ENCODE results near the gene RNASEL.
A peak's percentile ranks its signal among the peaks of the same experiment; 100 is the strongest.

The RNASEL gene

DNA sequence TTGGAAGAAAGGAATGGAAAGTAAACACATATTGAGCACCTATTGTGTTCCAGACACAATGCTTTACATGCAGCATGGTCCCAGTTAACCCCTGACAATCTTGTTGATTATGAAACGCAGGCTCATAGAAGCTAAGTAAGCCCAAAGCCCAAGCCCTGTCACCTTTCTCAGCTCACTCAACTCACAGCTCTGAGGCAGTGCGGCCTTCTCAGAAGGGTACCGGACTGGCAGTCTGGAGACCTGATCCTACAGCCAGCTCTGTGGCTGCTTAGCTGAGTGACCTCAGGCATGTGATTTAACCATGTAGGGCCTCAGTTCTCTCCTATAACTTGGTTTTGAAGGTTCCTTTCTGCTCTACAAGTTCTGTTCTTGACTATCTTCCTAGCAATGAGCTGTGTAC, 464 bp upstream of the RNASEL start:
- H3K27me3 ChIP-seq = no peaks in the 10 kb centered on the region
- no peak for TF ChIP-seq Cebpa-rat (IDR thresholded peaks at IDR 0.05)

GRCh38 chr1:182587666-182588499, 1.2 kb downstream of the RNASEL start:
- Histone ChIP-seq H4K20me1 (no peaks in the 10 kb centered on the region), H3K27me3 (no peaks in the 10 kb centered on the region), H3K4me1 (peaks cover 40% of the 10 kb centered on the region), H3K9ac (peak overlapping the region; percentile 85), H3K9me3 (peaks cover 6% of the 10 kb centered on the region), H3K36me3 (peaks cover 37% of the 10 kb centered on the region), H3K27ac (peak overlapping the region; percentile 92), H3K4me3 (peak overlapping the region; percentile 77), H3K4me2 (peak overlapping the region; percentile 79)
- no peak for TF ChIP-seq Cebpa-rat (IDR thresholded peaks at IDR 0.05)

More for the DNA sequence above, 464 bp upstream of the RNASEL start:
- Histone ChIP-seq H3K9me3 (peaks cover 6% of the 10 kb centered on the region), H3K4me3 (peak overlapping the region; percentile 77), H3K4me2 (peak overlapping the region; percentile 79), H3K9ac (no peak overlapping the region), H3K27ac (peak overlapping the region; percentile 92; the same call in 1 of the 2 replicates), H3K4me1 (peaks cover 26% of the 10 kb centered on the region), H3K36me3 (peaks cover 22% of the 10 kb centered on the region), H4K20me1 (no peaks in the 10 kb centered on the region)

- H3K4me2 ChIP-seq = no peak overlapping the region
- peaks cover 45% of the 10 kb centered on the region for H3K36me3 ChIP-seq
- peaks cover 40% of the 10 kb centered on the region for H3K4me1 ChIP-seq
- H3K9me3 ChIP-seq = peaks cover 6% of the 10 kb centered on the region
- H4K20me1 ChIP-seq = no peaks in the 10 kb centered on the region
- H3K9ac ChIP-seq = no peak overlapping the region
- no peak overlapping the region for H3K4me3 ChIP-seq
- no peak for TF ChIP-seq Cebpa-rat (IDR thresholded peaks at IDR 0.05)
- H3K27ac ChIP-seq = no peak overlapping the region
- H3K27me3 ChIP-seq = no peaks in the 10 kb centered on the region
These were observed 2.0 kb downstream of the RNASEL start for GRCh38 chr1:182587093-182587492.

- TF ChIP-seq Cebpa-rat (IDR thresholded peaks at IDR 0.05) = no peak
These were observed 2.7 kb downstream of the RNASEL start for GRCh38 chr1:182586380-182586779.

GRCh38 chr1:182584746-182585145, 4.3 kb downstream of the RNASEL start:
- Histone ChIP-seq H3K4me2 (peak overlapping the region; percentile 6; the same call in 1 of the 2 replicates), H3K4me3 (no peak overlapping the region), H3K9ac (no peak overlapping the region), H3K27me3 (no peaks in the 10 kb centered on the region), H3K36me3 (peaks cover 68% of the 10 kb centered on the region), H4K20me1 (no peaks in the 10 kb centered on the region), H3K4me1 (peaks cover 39% of the 10 kb centered on the region), H3K9me3 (peaks cover 6% of the 10 kb centered on the region), H3K27ac (no peak overlapping the region)
- no peak for TF ChIP-seq Cebpa-rat (IDR thresholded peaks at IDR 0.05)

More at GRCh38 chr1:182586380-182586779, 2.7 kb downstream of the RNASEL start:
- peaks cover 6% of the 10 kb centered on the region for H3K9me3 ChIP-seq
- H3K4me3 ChIP-seq = no peak overlapping the region
- H3K27ac ChIP-seq = no peak overlapping the region
- H4K20me1 ChIP-seq = no peaks in the 10 kb centered on the region
- H3K9ac ChIP-seq = no peak overlapping the region
- H3K4me2 ChIP-seq = no peak overlapping the region
- H3K27me3 ChIP-seq = no peaks in the 10 kb centered on the region
- H3K36me3 ChIP-seq = peaks cover 52% of the 10 kb centered on the region
- H3K4me1 ChIP-seq = peaks cover 40% of the 10 kb centered on the region

DNA sequence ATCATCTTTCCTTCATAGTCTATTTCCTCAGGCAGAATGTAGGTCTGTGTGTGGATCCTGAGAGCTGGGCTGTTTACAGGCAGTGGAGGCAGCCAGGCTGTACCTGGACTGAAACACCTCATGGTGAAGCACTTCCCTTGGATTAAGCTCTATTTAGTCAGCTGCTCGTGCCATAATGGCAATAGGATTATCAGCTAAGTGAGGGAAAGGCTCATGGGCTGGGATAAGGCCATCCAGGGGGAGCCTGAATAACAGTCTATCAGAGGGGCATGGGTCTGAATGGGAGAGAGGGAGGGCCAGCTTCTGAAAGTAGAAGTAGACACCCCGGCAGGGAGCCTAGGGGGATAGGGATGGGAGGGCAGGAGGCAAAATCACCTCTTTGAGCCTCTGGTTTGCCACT, 8.3 kb downstream of the RNASEL start:
- Histone ChIP-seq H3K4me1 (peaks cover 29% of the 10 kb centered on the region), H3K4me2 (no peak overlapping the region), H3K27ac (no peak overlapping the region), H3K36me3 (peaks cover 77% of the 10 kb centered on the region), H4K20me1 (no peaks in the 10 kb centered on the region), H3K9me3 (no peaks in the 10 kb centered on the region), H3K27me3 (no peaks in the 10 kb centered on the region), H3K9ac (no peak overlapping the region), H3K4me3 (no peak overlapping the region)
- no peak for TF ChIP-seq Cebpa-rat (IDR thresholded peaks at IDR 0.05)

- Histone ChIP-seq H4K20me1 (no peaks in the 10 kb centered on the region), H3K27ac (no peak overlapping the region), H3K4me2 (no peak overlapping the region), H3K36me3 (peaks cover 46% of the 10 kb centered on the region), H3K9me3 (0 out of 2 replicates have a peak, but pooled peaks cover 9% of the 10 kb centered on the region), H3K4me1 (peaks cover 12% of the 10 kb centered on the region), H3K27me3 (no peaks in the 10 kb centered on the region), H3K4me3 (no peak overlapping the region), H3K9ac (no peak overlapping the region)
- TF ChIP-seq Cebpa-rat (IDR thresholded peaks at IDR 0.05) = no peak
These were observed 13.4 kb downstream of the RNASEL start for GRCh38 chr1:182575540-182576149.

DNA sequence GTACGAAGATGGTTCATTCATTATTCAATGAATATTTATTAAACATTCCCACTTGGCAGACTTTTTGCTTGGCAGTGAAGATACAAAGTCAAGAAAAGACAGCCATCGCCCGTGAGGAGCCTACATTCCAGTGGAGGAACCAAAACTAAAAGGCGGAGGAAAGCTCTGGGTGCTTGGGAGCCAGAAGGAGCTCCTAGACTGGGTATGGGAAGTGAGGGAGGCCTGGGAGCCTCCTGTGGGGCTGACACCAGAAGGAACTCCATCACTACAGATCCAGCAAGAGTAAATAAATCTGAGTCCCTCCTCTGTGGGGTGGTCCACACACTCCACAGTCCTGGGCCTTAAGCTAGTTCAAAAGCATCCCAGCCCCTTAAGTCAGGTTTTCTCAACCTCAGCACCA, 14.9 kb downstream of the RNASEL start:
- Histone ChIP-seq H4K20me1 (no peaks in the 10 kb centered on the region), H3K27ac (no peak overlapping the region), H3K4me2 (no peak overlapping the region), H3K36me3 (peaks cover 31% of the 10 kb centered on the region), H3K4me3 (no peak overlapping the region), H3K27me3 (no peaks in the 10 kb centered on the region), H3K9ac (no peak overlapping the region), H3K9me3 (0 out of 2 replicates have a peak, but pooled peaks cover 9% of the 10 kb centered on the region), H3K4me1 (peaks cover 27% of the 10 kb centered on the region)
- no peak for TF ChIP-seq Cebpa-rat (IDR thresholded peaks at IDR 0.05)

GRCh38 chr1:182570611-182570970, 18.5 kb downstream of the RNASEL start:
- H3K9me3 ChIP-seq = 0 out of 2 replicates have a peak, but pooled peaks cover 9% of the 10 kb centered on the region
- H3K4me3 ChIP-seq = no peak overlapping the region
- H4K20me1 ChIP-seq = no peaks in the 10 kb centered on the region
- H3K36me3 ChIP-seq = peaks cover 16% of the 10 kb centered on the region
- H3K4me2 ChIP-seq = peak overlapping the region; percentile 65
- H3K4me1 ChIP-seq = peaks cover 28% of the 10 kb centered on the region
- H3K27me3 ChIP-seq = no peaks in the 10 kb centered on the region
- peak overlapping the region; percentile 70 for H3K27ac ChIP-seq
- TF ChIP-seq Cebpa-rat (IDR thresholded peaks at IDR 0.05) = no peak
- H3K9ac ChIP-seq = no peak overlapping the region
